LNCAP (cell line): Measurements from ENCODE around the gene TREH.

Source experiments
- CTCF ChIP-seq: fragments of 450-650 bp; IDR thresholded peaks from 2 replicates; pipeline ENCODE4 v1.5.1; 2017; ENCODE audit warnings: mild to moderate bottlenecking

The TREH gene

GRCh38 chr11:118645066-118645715 is 34.3 kb downstream of the TREH start:
- no peak for TF ChIP-seq CTCF

GRCh38 chr11:118644496-118644895 is 35.0 kb downstream of the TREH start:
- TF ChIP-seq CTCF: no peak

GRCh38 chr11:118643995-118644345 is 35.5 kb downstream of the TREH start:
- no peak for TF ChIP-seq CTCF

- TF ChIP-seq CTCF: no peak
Observed at GRCh38 chr11:118643142-118643994, 36.1 kb downstream of the TREH start.

- no peak for TF ChIP-seq CTCF
Observed at GRCh38 chr11:118641397-118642019, 37.9 kb downstream of the TREH start.

GRCh38 chr11:118640332-118641154 is 38.9 kb downstream of the TREH start:
- TF ChIP-seq CTCF: no peak

- no peak for TF ChIP-seq CTCF
Observed at GRCh38 chr11:118639899-118640298, 39.6 kb downstream of the TREH start.
